ENCODE results near the gene ZNF48. TPM values are rescaled to one million over a fixed set of nuclear protein-coding genes. Genes with fewer than 3 reads are reported as not detected.

Gene ZNF48
- total and polyA plus RNA-seq, 2 donors (not counting 1 experiment from before 2014, with no cell fraction given): 3.2 to 7.3 TPM

DNA sequence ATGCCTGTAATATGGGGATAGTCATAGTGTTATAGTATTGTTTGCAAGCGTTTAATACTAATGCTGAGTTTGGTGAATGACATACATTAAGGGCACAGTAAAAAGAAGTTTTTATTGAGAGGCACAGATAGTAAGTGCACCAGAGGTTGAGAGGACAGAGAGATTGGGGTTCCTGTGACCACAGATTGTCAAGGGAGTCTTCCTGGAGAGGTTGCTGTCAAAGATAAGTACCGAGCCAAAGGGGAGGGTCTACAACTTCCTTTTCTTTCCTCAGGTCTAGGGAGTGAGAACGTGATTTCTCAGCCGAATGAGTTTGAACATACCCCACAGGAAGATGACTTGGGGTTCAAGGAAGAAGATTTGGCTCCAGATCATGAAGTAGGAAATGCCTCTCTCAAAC is 1.8 kb downstream of the ZNF48 start:
- Histone ChIP-seq H3K27me3 (ENCODE audit: control insufficient read depth, insufficient read depth, low read length) (no peaks in the 10 kb centered on the region), H3K27ac (ENCODE audit: insufficient read depth, low read length) (no peak overlapping the region), H3K9ac (ENCODE audit: insufficient read depth, low read length) (no peak overlapping the region), H3K4me1 (ENCODE audit: control insufficient read depth, extremely low read depth, insufficient read depth, low read length) (peaks cover 14% of the 10 kb centered on the region), H3K9me3 (ENCODE audit: control insufficient read depth, insufficient read depth, low read depth, low read length) (no peaks in the 10 kb centered on the region), H3K36me3 (ENCODE audit: control insufficient read depth, insufficient read depth, low read length) (peaks cover 7% of the 10 kb centered on the region), H3K4me3 (replicated peaks in 1 of 4; ENCODE audit: control extremely low read depth in 1 of 4, insufficient read depth in 1 of 4, low read depth in 3 of 4, low read length in 4 of 4) (no peak overlapping the region), H2AFZ (ENCODE audit: low read length) (no peak overlapping the region), H4K20me1 (ENCODE audit: control insufficient read depth, extremely low read depth, insufficient read depth, low read length) (no peaks in the 10 kb centered on the region), H3K79me2 (ENCODE audit: control insufficient read depth, insufficient read depth, low read length) (no peaks in the 10 kb centered on the region), H3K4me2 (ENCODE audit: extremely low read depth, insufficient read depth, low read length) (no peak overlapping the region)
- no peak for DNase-seq (ENCODE audit: low read depth in 2 of 2)
- no peak for TF ChIP-seq EZH2 (IDR thresholded peaks at IDR 0.05; ENCODE audit: low read length, missing control alignments)
- TF ChIP-seq, protein P1, sequence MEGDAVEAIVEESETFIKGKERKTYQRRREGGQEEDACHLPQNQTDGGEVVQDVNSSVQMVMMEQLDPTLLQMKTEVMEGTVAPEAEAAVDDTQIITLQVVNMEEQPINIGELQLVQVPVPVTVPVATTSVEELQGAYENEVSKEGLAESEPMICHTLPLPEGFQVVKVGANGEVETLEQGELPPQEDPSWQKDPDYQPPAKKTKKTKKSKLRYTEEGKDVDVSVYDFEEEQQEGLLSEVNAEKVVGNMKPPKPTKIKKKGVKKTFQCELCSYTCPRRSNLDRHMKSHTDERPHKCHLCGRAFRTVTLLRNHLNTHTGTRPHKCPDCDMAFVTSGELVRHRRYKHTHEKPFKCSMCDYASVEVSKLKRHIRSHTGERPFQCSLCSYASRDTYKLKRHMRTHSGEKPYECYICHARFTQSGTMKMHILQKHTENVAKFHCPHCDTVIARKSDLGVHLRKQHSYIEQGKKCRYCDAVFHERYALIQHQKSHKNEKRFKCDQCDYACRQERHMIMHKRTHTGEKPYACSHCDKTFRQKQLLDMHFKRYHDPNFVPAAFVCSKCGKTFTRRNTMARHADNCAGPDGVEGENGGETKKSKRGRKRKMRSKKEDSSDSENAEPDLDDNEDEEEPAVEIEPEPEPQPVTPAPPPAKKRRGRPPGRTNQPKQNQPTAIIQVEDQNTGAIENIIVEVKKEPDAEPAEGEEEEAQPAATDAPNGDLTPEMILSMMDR (conservative IDR thresholded peaks at IDR 0.05 in 1 of 2, IDR thresholded peaks at IDR 0.05 in 1 of 2; ENCODE audit: low read depth in 1 of 2, low read length in 2 of 2): no peak

DNA sequence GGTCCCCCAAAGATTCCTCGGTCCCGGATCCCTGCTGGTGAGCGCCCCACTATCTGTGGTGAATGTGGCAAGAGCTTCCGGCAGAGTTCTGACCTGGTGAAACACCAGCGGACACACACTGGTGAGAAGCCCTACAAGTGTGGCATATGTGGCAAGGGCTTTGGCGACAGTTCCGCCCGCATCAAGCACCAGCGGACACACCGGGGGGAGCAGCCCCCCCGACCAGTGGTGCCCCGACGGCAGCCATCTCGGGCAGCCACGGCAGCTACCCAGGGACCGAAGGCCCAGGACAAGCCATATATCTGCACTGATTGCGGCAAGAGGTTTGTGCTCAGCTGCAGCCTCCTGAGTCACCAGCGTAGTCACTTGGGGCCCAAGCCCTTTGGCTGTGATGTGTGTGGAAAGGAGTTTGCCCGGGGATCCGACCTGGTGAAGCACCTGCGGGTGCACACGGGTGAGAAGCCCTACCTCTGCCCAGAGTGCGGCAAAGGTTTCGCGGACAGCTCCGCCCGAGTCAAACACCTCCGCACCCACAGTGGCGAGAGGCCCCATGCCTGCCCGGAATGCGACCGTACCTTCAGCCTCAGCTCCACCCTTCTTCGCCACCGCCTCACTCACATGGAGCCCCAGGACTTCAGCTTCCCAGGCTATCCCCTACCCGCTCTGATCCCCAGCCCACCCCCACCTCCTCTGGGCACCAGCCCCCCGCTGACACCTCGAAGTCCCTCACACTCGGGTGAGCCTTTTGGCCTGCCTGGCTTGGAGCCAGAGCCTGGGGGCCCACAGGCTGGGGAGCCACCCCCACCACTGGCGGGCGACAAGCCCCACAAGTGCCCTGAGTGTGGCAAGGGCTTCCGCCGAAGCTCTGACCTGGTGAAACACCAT is 2.8 kb downstream of the ZNF48 start:
- TF ChIP-seq, protein P1 (conservative IDR thresholded peaks at IDR 0.05 in 1 of 2, IDR thresholded peaks at IDR 0.05 in 1 of 2; ENCODE audit: low read depth in 1 of 2, low read length in 2 of 2): no peak
- no peak for TF ChIP-seq EZH2 (IDR thresholded peaks at IDR 0.05; ENCODE audit: low read length, missing control alignments)
- Histone ChIP-seq H3K9me3 (ENCODE audit: control insufficient read depth, insufficient read depth, low read depth, low read length) (no peaks in the 10 kb centered on the region), H2AFZ (ENCODE audit: low read length) (no peak overlapping the region), H3K36me3 (ENCODE audit: control insufficient read depth, insufficient read depth, low read length) (peaks cover 7% of the 10 kb centered on the region), H3K79me2 (ENCODE audit: control insufficient read depth, insufficient read depth, low read length) (no peaks in the 10 kb centered on the region), H3K9ac (ENCODE audit: insufficient read depth, low read length) (no peak overlapping the region), H3K4me2 (ENCODE audit: extremely low read depth, insufficient read depth, low read length) (no peak overlapping the region), H3K27ac (ENCODE audit: insufficient read depth, low read length) (no peak overlapping the region), H3K4me3 (replicated peaks in 1 of 4; ENCODE audit: control extremely low read depth in 1 of 4, insufficient read depth in 1 of 4, low read depth in 3 of 4, low read length in 4 of 4) (no peak overlapping the region), H4K20me1 (ENCODE audit: control insufficient read depth, extremely low read depth, insufficient read depth, low read length) (no peaks in the 10 kb centered on the region), H3K4me1 (ENCODE audit: control insufficient read depth, extremely low read depth, insufficient read depth, low read length) (peaks cover 14% of the 10 kb centered on the region), H3K27me3 (ENCODE audit: control insufficient read depth, insufficient read depth, low read length) (no peaks in the 10 kb centered on the region)
- DNase-seq (ENCODE audit: low read depth in 2 of 2): no peak

DNA sequence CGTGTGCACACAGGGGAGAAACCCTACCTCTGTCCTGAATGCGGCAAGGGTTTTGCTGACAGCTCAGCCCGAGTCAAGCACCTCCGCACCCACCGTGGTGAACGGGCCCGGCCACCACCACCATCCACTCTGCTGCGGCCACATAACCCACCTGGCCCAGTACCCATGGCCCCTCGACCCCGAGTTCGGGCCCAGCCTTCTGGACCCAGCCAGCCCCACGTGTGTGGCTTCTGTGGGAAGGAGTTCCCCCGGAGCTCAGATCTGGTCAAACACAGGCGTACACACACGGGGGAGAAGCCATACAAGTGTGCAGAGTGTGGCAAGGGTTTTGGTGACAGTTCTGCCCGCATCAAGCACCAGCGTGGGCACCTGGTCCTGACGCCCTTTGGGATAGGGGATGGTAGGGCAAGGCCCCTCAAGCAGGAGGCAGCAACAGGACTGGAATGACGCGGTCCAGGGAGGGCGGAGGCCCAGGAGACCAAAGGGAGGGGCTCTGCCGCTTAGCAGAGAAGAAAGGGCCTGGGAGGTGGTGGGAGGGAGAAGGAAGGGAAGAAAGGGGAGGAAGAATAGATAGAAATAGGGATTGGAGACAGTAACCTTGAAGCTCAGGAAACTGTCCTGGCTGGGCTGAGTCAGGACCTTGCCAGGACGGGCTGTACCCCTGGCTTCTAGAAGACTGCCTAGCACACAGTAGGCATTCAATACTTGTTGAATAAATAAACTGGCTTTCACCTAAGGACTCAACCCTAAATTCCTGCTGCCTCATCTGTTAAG is 3.6 kb downstream of the ZNF48 start:
- no peaks in the 10 kb centered on the region for H3K79me2 ChIP-seq (ENCODE audit: control insufficient read depth, insufficient read depth, low read length)
- DNase-seq (ENCODE audit: low read depth in 2 of 2): no peak
- TF ChIP-seq, protein P1 (conservative IDR thresholded peaks at IDR 0.05 in 1 of 2, IDR thresholded peaks at IDR 0.05 in 1 of 2; ENCODE audit: low read depth in 1 of 2, low read length in 2 of 2): no peak
- TF ChIP-seq EZH2 (IDR thresholded peaks at IDR 0.05; ENCODE audit: low read length, missing control alignments): no peak
- no peaks in the 10 kb centered on the region for H4K20me1 ChIP-seq (ENCODE audit: control insufficient read depth, extremely low read depth, insufficient read depth, low read length)
- no peak overlapping the region for H3K27ac ChIP-seq (ENCODE audit: insufficient read depth, low read length)
- peaks cover 7% of the 10 kb centered on the region for H3K36me3 ChIP-seq (ENCODE audit: control insufficient read depth, insufficient read depth, low read length)
- no peak overlapping the region for H2AFZ ChIP-seq (ENCODE audit: low read length)
- H3K4me2 ChIP-seq (ENCODE audit: extremely low read depth, insufficient read depth, low read length): no peak overlapping the region
- H3K9ac ChIP-seq (ENCODE audit: insufficient read depth, low read length): no peak overlapping the region
- no peaks in the 10 kb centered on the region for H3K27me3 ChIP-seq (ENCODE audit: control insufficient read depth, insufficient read depth, low read length)
- H3K4me3 ChIP-seq (replicated peaks in 1 of 4; ENCODE audit: control extremely low read depth in 1 of 4, insufficient read depth in 1 of 4, low read depth in 3 of 4, low read length in 4 of 4): no peak overlapping the region
- peaks cover 14% of the 10 kb centered on the region for H3K4me1 ChIP-seq (ENCODE audit: control insufficient read depth, extremely low read depth, insufficient read depth, low read length)
- no peaks in the 10 kb centered on the region for H3K9me3 ChIP-seq (ENCODE audit: control insufficient read depth, insufficient read depth, low read depth, low read length)

All from fibroblast of lung (primary cell).